ENCODE measurements around the gene NOXA1.
"Not testable (repeated sequence)": the region's sequence is repeated elsewhere in the genome, so short reads cannot be mapped to it uniquely, and the experiment has no call there.

The NOXA1 gene

GRCh38 chr9:137406085-137406760 is 17.0 kb upstream of the NOXA1 start:
- no peak for DNase-seq (ENCODE audit: low spot score)

DNA sequence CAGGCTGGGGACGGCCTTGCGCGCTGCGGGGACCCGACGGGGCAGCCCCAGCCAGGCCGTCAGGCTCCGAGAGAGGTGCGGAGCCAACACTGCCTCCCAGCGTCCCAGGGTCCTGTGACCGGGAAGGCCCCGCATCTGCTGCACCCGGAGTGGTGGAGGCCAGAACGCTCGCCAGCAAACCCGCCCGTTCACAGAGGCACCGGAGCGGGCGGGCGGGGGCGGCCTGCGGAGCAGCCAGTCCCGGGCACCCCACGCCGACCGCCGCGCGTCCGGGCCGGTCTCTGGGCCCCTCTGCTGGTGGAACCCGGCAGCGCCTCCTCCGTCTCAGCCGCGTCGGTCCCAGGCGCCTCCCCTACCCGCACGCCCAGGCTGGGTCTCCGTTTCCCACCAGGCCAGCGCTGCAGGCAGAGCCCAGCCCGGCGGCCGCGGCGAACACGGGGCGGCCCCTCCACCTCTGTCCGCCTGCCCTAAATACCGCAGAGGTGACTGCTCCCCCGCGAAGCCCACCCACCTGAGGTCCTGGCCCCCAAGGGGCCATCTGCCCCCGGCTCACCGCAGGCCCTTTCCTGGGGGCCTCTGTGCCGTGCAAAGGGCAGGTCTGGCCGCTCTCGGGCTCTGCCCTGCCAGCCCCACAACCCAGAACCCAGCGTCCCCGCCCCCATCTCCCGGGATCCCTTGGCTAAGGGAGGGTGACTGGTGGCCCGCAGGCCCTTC is 16.2 kb upstream of the NOXA1 start:
- peak; percentile 35 for DNase-seq (ENCODE audit: low spot score)

DNA sequence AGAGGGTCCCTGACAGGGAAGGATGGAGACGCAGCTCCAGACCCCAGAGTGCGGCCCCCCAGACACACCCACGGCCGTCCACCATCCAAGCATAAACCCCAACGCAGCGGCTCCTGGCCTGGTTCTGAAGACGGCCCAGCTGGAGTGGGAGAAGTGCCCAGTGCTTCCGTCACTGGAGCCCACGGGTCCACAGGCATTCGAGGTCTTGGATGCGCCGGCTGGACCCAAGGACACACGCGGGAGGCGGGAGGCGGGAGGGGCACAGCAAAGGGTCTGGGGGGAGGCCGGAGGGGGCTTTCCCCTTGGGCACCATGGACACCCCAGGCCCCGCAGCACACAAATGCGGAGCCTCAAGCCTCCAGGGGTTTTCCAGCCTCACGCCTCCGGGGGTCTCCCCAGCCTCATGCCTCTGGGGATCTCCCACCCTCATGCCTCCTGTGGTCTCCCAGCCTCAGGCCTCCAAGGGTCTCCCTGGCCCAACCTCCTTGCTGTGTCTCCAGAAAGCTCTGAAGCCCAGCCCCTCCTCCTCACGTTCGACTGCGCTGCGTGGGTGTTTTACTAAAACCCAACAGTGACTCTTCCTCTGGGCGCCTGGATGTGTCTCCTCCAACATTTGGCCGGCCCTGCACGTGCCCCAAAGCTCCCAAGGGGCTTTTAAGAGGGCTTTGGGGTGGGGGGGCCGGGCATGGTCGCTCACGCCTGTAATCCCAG is 15.4 kb upstream of the NOXA1 start:
- DNase-seq (ENCODE audit: low spot score), result no peak

DNA sequence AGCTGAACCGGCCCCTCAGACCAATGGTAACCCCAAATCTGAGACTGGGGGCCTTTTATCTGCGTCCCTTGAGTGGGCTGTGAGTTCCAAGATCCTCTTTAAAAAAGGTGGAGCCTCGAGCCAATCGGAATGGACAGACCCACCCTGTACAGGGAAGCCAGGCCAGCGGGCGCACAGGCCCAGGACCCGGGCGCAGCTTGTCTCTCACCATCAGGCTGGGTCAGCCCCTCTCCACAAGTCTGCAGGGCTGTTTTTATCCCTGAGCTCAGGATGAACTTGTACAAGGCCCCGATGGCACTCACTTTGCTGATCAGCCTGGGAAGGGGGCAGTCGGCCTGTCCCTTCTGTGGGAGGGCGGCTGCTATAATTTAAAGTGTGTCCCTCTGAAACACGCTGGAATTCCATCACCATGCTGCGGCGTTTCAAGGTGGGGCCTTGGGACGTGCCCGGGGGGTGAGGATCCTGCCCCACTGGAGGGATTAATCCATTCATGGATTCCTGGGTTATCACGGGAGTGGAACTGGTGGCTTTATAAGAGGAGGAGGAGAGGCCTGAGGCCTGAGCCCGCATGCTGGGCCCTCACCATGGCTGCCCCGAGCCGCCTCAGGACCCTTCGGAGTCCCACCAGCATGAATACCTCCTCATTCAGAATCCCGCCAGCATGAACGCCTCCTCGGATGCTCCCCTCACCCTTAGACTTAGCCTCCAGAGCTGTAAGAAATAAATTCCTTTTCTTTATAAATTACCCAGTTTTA is 14.4 kb upstream of the NOXA1 start:
- DNase-seq (ENCODE audit: low spot score), result no peak

- DNase-seq (ENCODE audit: low spot score), result no peak
These were observed 13.7 kb upstream of the NOXA1 start for GRCh38 chr9:137409515-137409914.

DNA sequence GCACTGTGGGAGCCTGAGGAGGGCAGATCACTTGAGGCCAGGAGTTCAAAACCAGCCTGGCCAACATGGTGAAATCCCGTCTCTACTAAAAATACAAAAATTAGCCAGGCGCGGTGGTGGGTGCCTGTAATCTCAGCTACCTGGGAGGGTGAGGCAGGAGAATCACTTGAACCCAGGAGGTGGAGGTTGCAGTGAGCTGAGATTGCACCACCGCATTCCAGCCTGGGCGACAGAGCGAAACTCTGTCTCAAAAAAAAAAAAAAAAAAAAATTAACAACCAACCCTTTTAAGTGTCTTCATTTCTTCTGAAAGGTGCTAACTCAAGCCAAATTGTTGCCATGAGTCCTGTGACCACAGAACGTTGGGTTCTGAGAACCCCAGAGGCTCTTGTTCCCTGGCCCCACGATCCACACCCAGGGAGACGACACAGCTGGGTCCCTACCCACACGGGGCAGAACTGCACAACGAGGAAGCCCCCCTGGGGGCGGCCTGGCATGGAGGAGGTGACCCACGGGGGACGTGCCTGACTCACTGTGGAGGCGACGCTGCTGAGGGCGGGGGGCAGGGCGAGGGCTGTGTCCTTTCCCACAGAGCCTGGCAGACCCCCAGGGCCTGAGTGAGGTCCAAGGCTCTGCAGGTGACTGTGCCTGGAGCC is 12.8 kb upstream of the NOXA1 start:
- not testable (repeated sequence) for DNase-seq (ENCODE audit: low spot score)

DNA sequence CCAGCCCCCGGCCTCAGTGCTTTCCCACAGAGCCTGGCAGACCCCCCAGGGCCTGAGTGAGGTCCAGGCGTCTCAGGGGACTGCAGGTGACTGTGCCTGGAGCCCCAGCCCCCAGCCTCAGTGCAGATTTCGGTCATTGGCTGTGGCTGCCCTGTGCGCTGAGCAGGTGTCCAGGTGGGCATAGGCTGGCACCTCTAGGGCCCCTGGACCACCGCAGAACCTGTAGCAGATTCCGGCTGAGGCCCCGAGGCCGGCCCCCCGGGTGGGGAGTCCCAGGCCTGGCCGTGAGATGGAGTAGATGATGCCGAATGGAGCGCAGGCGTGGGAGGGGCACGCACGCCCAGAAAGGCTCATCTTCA is 12.3 kb upstream of the NOXA1 start:
- DNase-seq (ENCODE audit: low spot score), result no peak

- no peak for DNase-seq (ENCODE audit: low spot score)
These were observed 11.9 kb upstream of the NOXA1 start for GRCh38 chr9:137411260-137411644.

- peak; percentile 93 for DNase-seq (ENCODE audit: low spot score)
These were observed 11.4 kb upstream of the NOXA1 start for GRCh38 chr9:137411645-137412380.

GRCh38 chr9:137412431-137412830 is 10.8 kb upstream of the NOXA1 start:
- DNase-seq (ENCODE audit: low spot score), result no peak

DNA sequence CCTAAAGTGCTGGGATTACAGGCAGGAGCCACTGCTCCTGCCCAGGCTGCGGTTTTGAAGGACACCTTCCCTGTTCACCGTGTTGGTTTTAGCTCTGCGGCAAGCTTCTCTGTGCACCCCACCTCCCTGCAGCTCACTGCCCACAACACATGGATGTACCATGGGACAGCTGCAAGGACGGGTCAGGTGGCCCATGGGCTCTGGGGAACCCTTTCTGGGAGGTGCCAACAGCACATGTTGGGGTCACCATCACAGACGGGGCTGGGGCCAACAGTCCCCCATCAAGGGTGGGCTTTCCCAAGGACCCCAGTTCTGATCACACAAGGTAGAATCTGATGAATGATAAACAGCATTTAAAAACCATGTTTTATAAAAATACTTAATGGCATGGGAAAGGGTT is 7.7 kb upstream of the NOXA1 start:
- DNase-seq (ENCODE audit: low spot score), result no peak

- no peak for DNase-seq (ENCODE audit: low spot score)
These were observed 7.1 kb upstream of the NOXA1 start for GRCh38 chr9:137416006-137416562.

DNA sequence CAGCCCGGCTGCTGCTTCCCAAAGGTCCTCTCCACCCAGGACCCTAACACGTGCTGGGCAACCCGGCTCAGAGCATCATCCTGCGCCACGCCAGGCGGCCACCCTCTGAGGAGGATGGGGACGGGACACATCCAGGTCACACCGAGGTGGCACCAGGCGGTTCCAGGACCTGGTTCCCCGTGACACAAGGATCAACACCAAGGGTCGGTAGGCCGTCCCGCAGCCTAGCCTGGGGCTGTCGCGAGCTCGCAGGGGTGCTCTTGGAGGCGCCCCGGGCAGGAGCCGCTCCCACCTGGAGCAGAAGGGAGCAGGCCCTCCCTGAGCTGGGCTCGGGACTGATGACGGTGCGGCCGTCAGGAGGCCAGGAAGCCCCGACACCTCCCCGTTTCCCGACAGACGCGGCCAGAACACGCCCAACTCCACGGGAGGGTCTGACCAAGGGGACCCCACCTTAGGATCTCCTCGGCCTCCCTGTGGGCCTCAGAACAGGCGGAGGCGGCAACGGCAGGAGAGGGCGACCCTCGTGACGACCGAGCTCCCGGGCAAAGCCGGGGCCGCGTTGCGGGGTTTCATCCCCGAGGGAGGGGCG is 6.5 kb upstream of the NOXA1 start:
- no peak for DNase-seq (ENCODE audit: low spot score)

- DNase-seq (ENCODE audit: low spot score), result no peak
These were observed 5.8 kb upstream of the NOXA1 start for GRCh38 chr9:137417161-137418021.

DNA sequence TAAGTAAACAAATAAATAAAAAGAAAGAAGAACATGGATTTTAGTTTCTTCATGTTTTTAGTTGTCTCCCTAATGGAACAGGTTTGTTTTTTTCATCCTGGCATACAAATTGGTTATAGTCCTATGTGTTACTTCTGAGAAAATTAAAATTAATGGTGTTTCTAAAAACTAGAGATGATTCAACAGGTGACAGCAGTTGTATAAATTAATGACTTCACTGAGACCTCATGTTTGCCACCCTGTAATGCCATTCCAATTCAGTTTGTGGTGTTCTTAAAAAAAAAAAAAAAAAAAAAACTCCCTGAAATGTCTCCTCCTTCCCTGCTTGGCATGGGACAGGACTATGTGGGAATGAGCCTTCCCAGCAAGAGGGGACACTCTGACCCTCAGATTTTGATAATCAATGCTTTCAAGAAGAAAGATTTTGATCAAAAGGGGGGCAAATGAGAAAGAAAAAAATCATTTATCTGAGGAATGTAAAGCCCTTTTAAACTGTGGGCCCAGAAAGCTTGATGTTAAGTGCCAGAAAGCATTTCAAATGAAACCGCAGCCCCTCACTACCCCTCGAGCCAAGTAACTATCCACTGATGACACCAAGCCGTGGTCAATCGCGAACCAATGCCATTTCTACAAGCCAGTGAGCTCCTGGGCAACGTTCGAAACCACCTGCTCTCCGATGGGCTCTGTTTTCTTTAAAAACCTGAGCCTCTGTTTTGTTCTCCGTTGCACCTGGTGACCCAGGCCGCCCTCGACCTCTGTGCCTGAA is 1.2 kb upstream of the NOXA1 start:
- DNase-seq (ENCODE audit: low spot score), result no peak

DNA sequence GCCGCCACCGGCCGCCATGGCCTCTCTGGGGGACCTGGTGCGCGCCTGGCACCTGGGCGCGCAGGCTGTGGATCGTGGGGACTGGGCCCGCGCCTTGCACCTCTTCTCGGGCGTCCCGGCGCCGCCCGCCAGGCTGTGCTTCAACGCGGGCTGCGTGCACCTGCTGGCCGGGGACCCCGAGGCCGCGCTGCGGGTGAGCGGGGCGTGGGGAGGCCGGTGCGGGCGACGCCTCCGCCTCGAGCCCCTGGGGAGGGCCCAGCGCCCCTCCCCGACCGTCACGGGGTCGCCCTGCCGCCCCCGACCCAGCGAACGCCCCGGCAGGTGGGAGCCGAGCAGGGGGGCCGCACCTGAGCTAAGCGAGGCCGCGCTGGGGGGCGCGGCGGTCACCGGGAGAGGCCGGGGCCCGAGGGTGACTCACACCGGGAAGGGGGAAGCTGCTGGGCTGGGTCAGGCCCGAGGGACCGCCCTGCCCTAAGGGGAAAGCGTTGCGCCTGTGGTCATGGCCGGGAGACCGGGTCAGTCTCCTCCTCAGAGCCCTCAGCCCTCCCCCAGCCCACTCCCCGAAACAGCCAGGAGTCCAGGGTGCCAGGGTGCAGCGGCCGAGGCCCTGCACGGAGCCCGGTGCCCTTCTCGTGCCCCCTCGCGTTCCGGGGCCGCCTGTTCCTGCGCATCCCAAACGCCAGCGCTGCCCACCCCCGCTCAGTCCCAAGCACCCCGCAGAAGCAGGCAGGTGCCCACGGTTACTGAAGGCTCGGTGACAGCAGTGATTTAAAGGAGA is 510 bp downstream of the NOXA1 start:
- DNase-seq (ENCODE audit: low spot score), result peak; percentile 63

DNA sequence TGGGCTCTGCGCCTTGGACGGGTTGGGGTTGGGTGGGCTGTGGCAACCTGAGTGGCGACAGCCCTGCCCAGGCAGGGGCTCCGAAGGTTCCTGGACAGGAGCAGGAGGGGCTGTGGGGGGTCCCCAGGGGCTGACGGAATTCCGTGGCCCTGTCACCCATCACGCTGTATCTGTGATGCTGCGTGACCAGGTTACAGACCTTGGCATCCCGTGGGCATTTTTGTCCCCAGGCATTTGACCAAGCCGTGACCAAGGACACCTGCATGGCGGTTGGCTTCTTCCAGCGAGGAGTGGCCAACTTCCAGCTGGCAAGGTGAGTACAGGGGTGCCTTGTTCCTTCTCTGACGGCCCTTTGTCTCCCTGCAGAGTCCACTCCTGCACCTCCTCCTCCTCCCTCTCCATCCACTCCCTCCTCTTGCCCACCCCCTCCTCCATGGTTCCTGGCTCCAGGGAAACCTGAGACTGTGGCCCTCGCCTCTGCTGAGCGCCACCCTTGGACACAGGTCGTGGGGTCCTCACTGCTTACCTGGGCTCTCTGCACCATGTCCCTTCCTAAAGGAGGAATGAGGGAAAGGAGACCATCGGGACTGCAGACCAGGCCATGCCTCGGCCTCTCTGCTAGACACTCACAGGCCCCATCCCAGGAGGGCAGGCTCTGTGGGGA is 3.0 kb downstream of the NOXA1 start:
- no peak for DNase-seq (ENCODE audit: low spot score)
